Type B pancreatic cell (in vitro differentiated cells): ENCODE results near the gene ZDHHC9. TPM values are rescaled to one million over a fixed set of nuclear protein-coding genes. Genes with fewer than 3 reads are reported as not detected.

Experiments
- DNase-seq: peaks from one replicate; pipeline ENCODE4 v3.0.0; 2021; ENCODE audit warnings: mixed read lengths; ENCODE audit not compliant: unreplicated experiment; ENCODE audit errors: extremely low spot score
- H3K27ac Mint-ChIP-seq: 2 replicates; pipeline ENCODE4 v1.8.0; 2021; ENCODE audit warnings: mild to moderate bottlenecking, mixed read lengths
- H3K27me3 Mint-ChIP-seq: 2 replicates; pipeline ENCODE4 v1.8.0; 2021; ENCODE audit warnings: mixed read lengths
- H3K36me3 Mint-ChIP-seq: 2 replicates; pipeline ENCODE4 v1.8.0; 2021; ENCODE audit warnings: mixed read lengths
- H3K4me1 Mint-ChIP-seq: one replicate; pipeline ENCODE4 v1.8.0; 2021; ENCODE audit warnings: mixed read lengths; ENCODE audit not compliant: unreplicated experiment
- H3K4me3 Mint-ChIP-seq: 2 replicates; pipeline ENCODE4 v1.8.0; 2021; ENCODE audit warnings: mild to moderate bottlenecking, mixed read lengths
- H3K9me3 Mint-ChIP-seq: 2 replicates; pipeline ENCODE4 v1.8.0; 2021; ENCODE audit warnings: mixed read lengths
- total RNA-seq: library from RNA; stranded (reverse); gene quantifications from 2 replicates; pipeline ENCODE4 v1.2.1, GENCODE V29; 2021; ENCODE audit warnings: low replicate concordance
- TF ChIP-seq, protein P1 (sequence below): fragments of 200-600 bp; sonication (generic); conservative IDR thresholded peaks from 2 replicates; pipeline ENCODE4 v1.5.0; 2021; ENCODE audit warnings: antibody characterized with exemption, mild to moderate bottlenecking

Gene ZDHHC9
- total RNA-seq, 1 donor from 2014 or later = 35.3 TPM

DNA sequence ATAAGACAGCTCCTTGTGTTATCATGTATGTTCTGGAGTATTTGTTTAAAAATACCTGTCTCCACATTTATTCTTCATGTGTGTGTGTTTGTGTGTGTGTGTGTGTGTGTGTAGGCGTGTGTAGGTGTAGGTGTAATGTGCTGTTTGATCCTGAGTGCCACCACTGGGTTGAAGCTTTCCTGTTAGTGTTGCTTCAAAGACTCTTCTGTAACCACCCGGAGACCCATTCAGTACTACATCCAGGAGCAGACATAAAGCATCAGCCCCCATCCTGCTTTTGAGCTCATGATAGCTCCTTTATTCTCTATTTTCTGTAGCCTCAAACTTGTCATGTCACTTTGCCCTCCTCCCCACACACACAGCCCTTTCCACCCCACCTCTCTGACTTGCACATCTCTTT is 3.0 kb upstream of the ZDHHC9 start:
- Mint-ChIP-seq H3K27ac (no peak overlapping the region), H3K27me3 (peaks cover 15% of the 10 kb centered on the region), H3K9me3 (no peaks in the 10 kb centered on the region), H3K4me1 (peaks cover 7% of the 10 kb centered on the region), H3K36me3 (no peaks in the 10 kb centered on the region), H3K4me3 (no peak overlapping the region)
- TF ChIP-seq, protein P1, sequence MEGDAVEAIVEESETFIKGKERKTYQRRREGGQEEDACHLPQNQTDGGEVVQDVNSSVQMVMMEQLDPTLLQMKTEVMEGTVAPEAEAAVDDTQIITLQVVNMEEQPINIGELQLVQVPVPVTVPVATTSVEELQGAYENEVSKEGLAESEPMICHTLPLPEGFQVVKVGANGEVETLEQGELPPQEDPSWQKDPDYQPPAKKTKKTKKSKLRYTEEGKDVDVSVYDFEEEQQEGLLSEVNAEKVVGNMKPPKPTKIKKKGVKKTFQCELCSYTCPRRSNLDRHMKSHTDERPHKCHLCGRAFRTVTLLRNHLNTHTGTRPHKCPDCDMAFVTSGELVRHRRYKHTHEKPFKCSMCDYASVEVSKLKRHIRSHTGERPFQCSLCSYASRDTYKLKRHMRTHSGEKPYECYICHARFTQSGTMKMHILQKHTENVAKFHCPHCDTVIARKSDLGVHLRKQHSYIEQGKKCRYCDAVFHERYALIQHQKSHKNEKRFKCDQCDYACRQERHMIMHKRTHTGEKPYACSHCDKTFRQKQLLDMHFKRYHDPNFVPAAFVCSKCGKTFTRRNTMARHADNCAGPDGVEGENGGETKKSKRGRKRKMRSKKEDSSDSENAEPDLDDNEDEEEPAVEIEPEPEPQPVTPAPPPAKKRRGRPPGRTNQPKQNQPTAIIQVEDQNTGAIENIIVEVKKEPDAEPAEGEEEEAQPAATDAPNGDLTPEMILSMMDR = no peak
- no peak for DNase-seq

DNA sequence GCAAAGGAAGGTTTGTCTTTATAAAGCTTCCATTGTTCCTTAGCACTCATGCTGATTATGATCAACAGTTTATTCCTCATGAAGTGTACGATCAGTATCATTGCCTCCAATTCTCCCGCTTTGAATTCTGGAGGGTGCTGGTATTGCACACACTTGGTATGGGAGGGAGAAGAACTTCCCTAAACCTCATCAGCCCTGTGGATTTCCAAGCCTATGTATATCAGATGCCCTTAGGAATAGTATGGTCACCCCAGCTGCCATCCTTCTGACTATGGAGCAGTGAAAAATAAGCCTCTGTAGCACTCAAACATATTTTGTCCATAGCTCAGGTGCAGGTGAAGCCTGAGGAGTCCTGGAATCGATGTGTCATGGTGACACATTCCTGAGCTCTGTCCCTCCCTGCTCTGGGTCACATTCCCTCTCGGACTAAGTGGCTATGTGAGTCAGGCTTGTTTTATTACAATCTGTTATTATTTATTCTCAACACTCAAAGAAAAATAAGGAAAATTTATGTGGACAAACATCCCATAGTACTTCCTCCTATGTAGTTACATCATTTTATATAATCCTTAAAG is 2.0 kb upstream of the ZDHHC9 start:
- Mint-ChIP-seq H3K4me3 (peak overlapping the region; percentile 72), H3K27me3 (peaks cover 15% of the 10 kb centered on the region), H3K27ac (peak overlapping the region; percentile 39), H3K36me3 (no peaks in the 10 kb centered on the region), H3K9me3 (no peaks in the 10 kb centered on the region), H3K4me1 (peaks cover 12% of the 10 kb centered on the region)
- DNase-seq = no peak
- TF ChIP-seq, protein P1 = no peak

DNA sequence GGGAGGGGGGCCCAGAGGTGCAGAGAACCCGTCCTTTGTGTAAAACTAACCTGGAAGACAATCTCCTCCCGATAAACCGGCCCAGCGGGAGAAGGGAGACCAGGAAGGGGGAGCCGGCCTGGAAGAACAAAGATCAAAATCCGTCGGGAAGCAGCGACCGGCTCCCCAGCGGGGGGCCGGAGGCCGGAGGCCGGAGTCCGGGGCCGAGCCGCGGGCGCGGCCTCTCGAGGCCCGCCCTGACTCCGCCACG is 552 bp downstream of the ZDHHC9 start:
- H3K4me3 Mint-ChIP-seq = peak overlapping the region; percentile 97
- no peak for DNase-seq
- H3K27me3 Mint-ChIP-seq = peaks cover 12% of the 10 kb centered on the region
- peaks cover 5% of the 10 kb centered on the region for H3K36me3 Mint-ChIP-seq
- no peaks in the 10 kb centered on the region for H3K9me3 Mint-ChIP-seq
- H3K27ac Mint-ChIP-seq = peak overlapping the region; percentile 78
- peaks cover 23% of the 10 kb centered on the region for H3K4me1 Mint-ChIP-seq
- TF ChIP-seq, protein P1 = no peak

DNA sequence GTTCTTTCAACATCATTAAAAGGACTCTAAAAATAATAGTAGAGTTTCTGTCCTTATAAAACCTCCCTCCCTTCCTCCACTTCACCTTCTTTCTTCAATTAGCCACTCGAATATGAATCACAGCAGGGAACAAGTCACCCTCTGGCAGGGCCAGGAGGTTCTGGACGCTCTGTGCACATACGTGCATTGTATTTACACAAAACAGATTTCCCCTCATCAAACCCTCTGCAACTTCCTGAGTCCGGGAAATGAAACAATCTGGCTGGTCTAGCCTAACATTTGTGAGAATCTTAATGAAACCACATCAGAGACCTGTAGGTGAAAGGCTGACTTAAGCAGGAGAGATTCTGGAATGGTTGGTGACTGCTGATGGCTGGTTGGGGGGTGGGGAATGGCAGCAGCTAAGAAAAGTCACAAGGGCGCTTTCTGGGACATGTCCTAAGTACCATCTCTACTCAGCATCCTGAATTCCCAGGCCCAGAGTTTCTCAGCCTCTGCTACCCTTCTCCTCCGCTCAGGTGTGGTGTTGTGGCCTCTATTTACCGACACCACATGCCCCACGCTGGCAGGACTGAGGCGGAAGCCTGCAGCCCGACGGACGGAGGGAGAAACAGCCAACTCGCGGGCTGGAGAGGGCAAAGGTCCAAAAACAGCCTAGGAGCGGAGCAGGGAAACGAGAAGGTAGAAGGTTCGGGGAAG is 1.0 kb downstream of the ZDHHC9 start:
- H3K27ac Mint-ChIP-seq = peak overlapping the region; percentile 78
- H3K4me1 Mint-ChIP-seq = peaks cover 23% of the 10 kb centered on the region
- H3K4me3 Mint-ChIP-seq = peak overlapping the region; percentile 97
- TF ChIP-seq, protein P1 = no peak
- DNase-seq = no peak
- H3K9me3 Mint-ChIP-seq = no peaks in the 10 kb centered on the region
- H3K36me3 Mint-ChIP-seq = peaks cover 5% of the 10 kb centered on the region
- peaks cover 12% of the 10 kb centered on the region for H3K27me3 Mint-ChIP-seq

DNA sequence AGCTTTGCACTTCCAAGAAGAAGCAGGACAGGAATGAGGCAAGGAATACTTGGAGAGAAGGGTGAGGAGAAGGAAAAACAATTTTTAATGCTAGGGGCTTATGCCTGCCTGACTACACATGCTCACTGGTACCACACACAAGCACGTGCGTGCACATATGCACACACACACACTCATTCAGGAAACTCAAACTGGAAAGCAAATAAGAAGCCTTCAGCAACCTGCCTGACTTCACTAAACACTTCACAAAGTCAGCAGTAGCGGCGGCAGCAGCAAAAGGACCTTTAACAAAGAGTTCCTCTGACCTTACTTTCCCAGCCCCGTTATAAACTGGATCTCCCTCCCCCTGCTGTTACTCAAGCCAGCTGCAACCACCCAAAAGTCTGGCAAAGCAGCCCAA is 3.3 kb downstream of the ZDHHC9 start:
- Mint-ChIP-seq H3K27me3 (peaks cover 3% of the 10 kb centered on the region), H3K4me1 (peaks cover 23% of the 10 kb centered on the region), H3K4me3 (peak overlapping the region; percentile 53), H3K36me3 (peaks cover 5% of the 10 kb centered on the region), H3K27ac (no peak overlapping the region), H3K9me3 (no peaks in the 10 kb centered on the region)
- TF ChIP-seq, protein P1 = no peak
- no peak for DNase-seq
